Keratinocyte (primary cell): ENCODE measurements around the gene MON2.

Experiments used
- CTCF ChIP-seq, 3 experiments: IDR thresholded peaks in 1 of 3; conservative IDR thresholded peaks in 1 of 3; optimal IDR thresholded peaks in 1 of 3; 2 replicates in 2 of 3; 3 replicates in 1 of 3; pipeline versions ENCODE3 to v1.5.1; 2011; ENCODE audit warnings: low read length in 3 of 3, mild to moderate bottlenecking in 3 of 3, moderate library complexity in 2 of 3, control low read depth in 1 of 3, inconsistent platforms in 1 of 3; ENCODE audit not compliant: insufficient read depth in 2 of 3; ENCODE audit errors: extremely low read depth in 1 of 3
- EZH2 ChIP-seq: IDR thresholded peaks from one replicate; pipeline ENCODE4 v1.6.1; 2012; ENCODE audit warnings: inconsistent platforms, mild to moderate bottlenecking, low read length, moderate library complexity

- TF ChIP-seq EZH2, result no peak
- no peak for TF ChIP-seq CTCF (optimal IDR thresholded peaks at IDR 0.05 in 1 of 3, IDR thresholded peaks at IDR 0.05 in 1 of 3, conservative IDR thresholded peaks at IDR 0.05 in 1 of 3; ENCODE audit: extremely low read depth in 1 of 3, insufficient read depth in 2 of 3, low read length in 3 of 3)
Measured at GRCh38 chr12:62632411-62632918, 165.8 kb downstream of the MON2 start.
